ENCODE results near the gene CLPTM1. TPM values are rescaled to one million over a fixed set of nuclear protein-coding genes. Genes with fewer than 3 reads are reported as not detected.
A peak's percentile ranks its signal among the peaks of the same experiment; 100 is the strongest.

CLPTM1 gene
- total and polyA plus RNA-seq, 9 of the 15 experiments (the other 6 are each of a cell fraction or from before 2014, with no cell fraction given): 0.37 to 96.0 (median 27.5) TPM

- TF ChIP-seq MAZ (CRISPR knock-in tag; conservative IDR thresholded peaks at IDR 0.05 in 1 of 2, IDR thresholded peaks at IDR 0.05 in 1 of 2) (peak; percentile 68 to 83; a peak in 3 of 4 replicates), ETV6 (IDR thresholded peaks at IDR 0.05; ENCODE audit: borderline replicate concordance in 1 of 2, low read depth in 2 of 2, low read length in 1 of 2) (no peak), ETV6 (CRISPR knock-in tag; IDR thresholded peaks at IDR 0.05; ENCODE audit: borderline replicate concordance) (no peak), GABPB2 (CRISPR knock-in tag; conservative IDR thresholded peaks at IDR 0.05) (no peak), SIRT6 (IDR thresholded peaks at IDR 0.05; ENCODE audit: low read depth, low read length) (no peak), NKRF (IDR thresholded peaks at IDR 0.05; ENCODE audit: borderline replicate concordance) (no peak), SREBF2 (CRISPR knock-in tag; IDR thresholded peaks at IDR 0.05) (no peak), ZBTB12 (CRISPR knock-in tag; IDR thresholded peaks at IDR 0.05) (no peak), MXD1 (CRISPR knock-in tag; IDR thresholded peaks at IDR 0.05; ENCODE audit: borderline replicate concordance, poor library complexity, severe bottlenecking) (no peak), NONO (IDR thresholded peaks at IDR 0.05; ENCODE audit: low read depth in 2 of 2, low read length in 1 of 2) (no peak), ZNF785 (CRISPR knock-in tag; IDR thresholded peaks at IDR 0.05) (no peak), ELF4 (CRISPR knock-in tag; IDR thresholded peaks at IDR 0.05) (peak; percentile 25; the same call in 1 of the 2 replicates), SPI1 (IDR thresholded peaks at IDR 0.05; ENCODE audit: borderline replicate concordance, low read depth, low read length) (peak; percentile 100), PYGO2 (tag; IDR thresholded peaks at IDR 0.05) (no peak), EZH2 (IDR thresholded peaks at IDR 0.05; ENCODE audit: borderline replicate concordance, low read depth, low read length) (no peak), HCFC1 (IDR thresholded peaks at IDR 0.05; ENCODE audit: low read depth, low read length) (no peak), STAT5A (IDR thresholded peaks at IDR 0.05; ENCODE audit: borderline replicate concordance, low read length) (no peak), TGIF2 (CRISPR knock-in tag; IDR thresholded peaks at IDR 0.05) (no peak), TCF15 (CRISPR knock-in tag; IDR thresholded peaks at IDR 0.05) (no peak), CREM (IDR thresholded peaks at IDR 0.05; ENCODE audit: low read depth) (peak; percentile 72), ZNF583 (CRISPR knock-in tag; IDR thresholded peaks at IDR 0.05) (no peak), ELF1 (tag; IDR thresholded peaks at IDR 0.05) (no peak), ZNF511 (CRISPR knock-in tag; IDR thresholded peaks at IDR 0.05) (peak; percentile 84), ZNF146 (CRISPR knock-in tag; IDR thresholded peaks at IDR 0.05; ENCODE audit: unreplicated experiment) (no peak), RBM22 (IDR thresholded peaks at IDR 0.05; ENCODE audit: low read depth, low read length, poor library complexity, severe bottlenecking) (no peak), SMAD4 (CRISPR knock-in tag; conservative IDR thresholded peaks at IDR 0.05) (peak; percentile 96)
Observed at GRCh38 chr19:44943801-44944249, 11.4 kb upstream of the CLPTM1 start (continued).

All from K562 (cell line).